Tibial nerve (tissue), 4 donors: ENCODE results near the gene PRKCG. TPM values are rescaled to one million over a fixed set of nuclear protein-coding genes. Genes with fewer than 3 reads are reported as not detected.
"Not testable (repeated sequence)": the region's sequence is repeated elsewhere in the genome, so short reads cannot be mapped to it uniquely, and the experiment has no call there.

Source experiments
- DNase-seq, 2 donors: peaks; one replicate each; pipeline ENCODE4 v3.0.0-alpha.2; 2019; ENCODE audit warnings: low spot score in 2 of 2
- H3K27ac ChIP-seq, 4 donors: fragments of 200-600 bp; sonication (generic) in 3 of 4; one replicate each; pipeline ENCODE4 v1.5.1; 2017 to 2019; ENCODE audit warnings: mild to moderate bottlenecking in 1 of 4
- H3K27me3 ChIP-seq, 2 donors: fragments of 200-600 bp; sonication (generic) in 1 of 2; one replicate each; pipeline versions ENCODE4 v1.5.1 to v1.6.0; 2017 to 2019
- H3K36me3 ChIP-seq, 3 donors: fragments of 200-600 bp; sonication (generic); one replicate each; pipeline ENCODE4 v1.5.1; 2018 to 2019
- H3K4me1 ChIP-seq, 4 donors: fragments of 200-600 bp; sonication (generic) in 3 of 4; one replicate each; pipeline ENCODE4 v1.5.1; 2017 to 2019
- H3K4me3 ChIP-seq, 4 donors: fragments of 200-600 bp; sonication (generic) in 3 of 4; one replicate each; pipeline ENCODE4 v1.5.1; 2017 to 2019; ENCODE audit warnings: mild to moderate bottlenecking in 1 of 4, moderate library complexity in 1 of 4
- H3K9me3 ChIP-seq, 4 donors: fragments of 200-600 bp; sonication (generic) in 3 of 4; one replicate each; pipeline ENCODE4 v1.5.1; 2017 to 2019
- EP300 ChIP-seq, 2 donors: sonication (generic); formaldehyde crosslinking; IDR thresholded peaks; one replicate each; pipeline ENCODE4 v1.6.1; 2017; ENCODE audit warnings: antibody characterized with exemption in 2 of 2, mild to moderate bottlenecking in 1 of 2
- POLR2A ChIP-seq, 2 donors: fragments of 450-650 bp; IDR thresholded peaks; one replicate each; pipeline ENCODE4 v1.6.1; 2017; ENCODE audit warnings: antibody characterized with exemption in 2 of 2, mild to moderate bottlenecking in 2 of 2, moderate library complexity in 2 of 2
- WGBS, 2 donors: methylation state at CpG; one replicate each; pipeline ENCODE4 v1.1.5; 2018; 5-methylcytosine and 5-hydroxymethylcytosine counted together
- total RNA-seq, 4 donors: library from RNA; depleted of rRNA; stranded (reverse); fragments of >200 nt; gene quantifications; one replicate each; pipeline ENCODE4 v1.1.0, GENCODE V29; 2016
- TF ChIP-seq, protein P1 (sequence below), 5 experiments: fragments of 200-600 bp in 3 of 5; fragments of 450-650 bp in 2 of 5; sonication (generic) in 3 of 5; IDR thresholded peaks; one replicate each; pipeline ENCODE4 v1.5.1; 2016 to 2019; ENCODE audit warnings: antibody characterized with exemption in 5 of 5, mild to moderate bottlenecking in 3 of 5, moderate library complexity in 2 of 5

The PRKCG gene
- total RNA-seq, 4 donors from 2014 or later = not detected

- H3K4me3 ChIP-seq = peak overlapping the region; percentile 70 to 83 (median 75)
- DNase-seq = no peak
- 11 to 28% methylated on average over 10 to 14 of the region's 14 CpGs for WGBS, 2 donors
- no peaks in the 10 kb centered on the region for H3K36me3 ChIP-seq
- H3K27me3 ChIP-seq = no peaks in the 10 kb centered on the region
- peaks cover 0 to 54% (median 22%) of the 10 kb centered on the region in 4 donors for H3K4me1 ChIP-seq
- peak overlapping the region; percentile 83 to 97 (median 96) for H3K27ac ChIP-seq
- no peaks in the 10 kb centered on the region for H3K9me3 ChIP-seq
- TF ChIP-seq POLR2A (IDR thresholded peaks at IDR 0.05) (no peak), EP300 (IDR thresholded peaks at IDR 0.05) (no peak)
- TF ChIP-seq, protein P1, sequence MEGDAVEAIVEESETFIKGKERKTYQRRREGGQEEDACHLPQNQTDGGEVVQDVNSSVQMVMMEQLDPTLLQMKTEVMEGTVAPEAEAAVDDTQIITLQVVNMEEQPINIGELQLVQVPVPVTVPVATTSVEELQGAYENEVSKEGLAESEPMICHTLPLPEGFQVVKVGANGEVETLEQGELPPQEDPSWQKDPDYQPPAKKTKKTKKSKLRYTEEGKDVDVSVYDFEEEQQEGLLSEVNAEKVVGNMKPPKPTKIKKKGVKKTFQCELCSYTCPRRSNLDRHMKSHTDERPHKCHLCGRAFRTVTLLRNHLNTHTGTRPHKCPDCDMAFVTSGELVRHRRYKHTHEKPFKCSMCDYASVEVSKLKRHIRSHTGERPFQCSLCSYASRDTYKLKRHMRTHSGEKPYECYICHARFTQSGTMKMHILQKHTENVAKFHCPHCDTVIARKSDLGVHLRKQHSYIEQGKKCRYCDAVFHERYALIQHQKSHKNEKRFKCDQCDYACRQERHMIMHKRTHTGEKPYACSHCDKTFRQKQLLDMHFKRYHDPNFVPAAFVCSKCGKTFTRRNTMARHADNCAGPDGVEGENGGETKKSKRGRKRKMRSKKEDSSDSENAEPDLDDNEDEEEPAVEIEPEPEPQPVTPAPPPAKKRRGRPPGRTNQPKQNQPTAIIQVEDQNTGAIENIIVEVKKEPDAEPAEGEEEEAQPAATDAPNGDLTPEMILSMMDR (IDR thresholded peaks at IDR 0.05) = no peak
Measured at GRCh38 chr19:53866865-53867224, 15.2 kb upstream of the PRKCG start.

DNA sequence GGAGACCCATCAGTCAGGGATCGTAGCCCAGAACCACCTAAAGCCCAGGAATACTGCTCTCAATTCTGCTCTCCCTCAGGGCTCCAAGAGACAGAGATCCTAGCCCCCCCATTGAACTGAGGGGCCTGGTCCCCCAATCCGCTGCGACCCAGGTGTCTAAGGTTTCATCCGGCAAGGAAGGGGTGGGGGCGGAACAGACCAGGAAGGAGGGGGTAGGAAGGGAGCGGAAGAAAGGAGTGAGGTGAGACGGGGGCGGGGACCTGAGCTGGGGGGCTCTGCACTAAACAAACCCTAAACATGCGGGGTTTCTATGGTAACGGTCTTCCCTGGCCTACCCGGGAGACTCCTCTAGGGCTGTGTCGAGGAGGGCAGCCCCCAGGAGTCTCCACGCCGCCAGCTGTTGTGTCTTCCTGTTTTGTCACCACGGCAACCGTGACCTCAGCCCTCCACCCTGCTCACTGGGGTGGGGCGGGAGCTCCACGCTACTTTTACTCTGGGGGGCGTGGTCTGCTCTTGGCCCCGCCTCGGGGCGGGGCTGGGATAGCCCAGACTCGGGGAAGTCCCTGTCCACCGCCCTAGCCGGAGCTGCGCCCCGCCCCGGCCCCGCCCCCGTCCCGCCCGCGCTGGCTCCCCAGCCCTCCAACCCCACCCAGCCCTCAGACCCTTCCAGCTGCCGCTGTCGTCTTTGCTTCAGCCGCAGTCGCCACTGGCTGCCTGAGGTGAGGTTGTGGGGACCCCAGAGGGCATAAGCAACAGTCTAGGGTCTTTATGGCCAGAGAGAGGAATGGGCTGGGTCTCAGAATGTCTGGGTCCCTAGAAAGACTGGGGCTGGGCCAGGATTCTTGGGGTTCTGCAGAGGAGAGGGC, 14.5 kb upstream of the PRKCG start, which contains the start of gene MYADM:
MYADM (plus strand) TSS at position 659 of the 866 bp plus-strand sequence. CDS start 5,647 bp downstream, outside the sequence.
- Histone ChIP-seq H3K4me3 (peak within 1 kb of the TSS; percentile 70 to 83 (median 75)), H3K36me3 (peaks cover 0 to 2% (median 0%) of the 10 kb centered on the region in 3 donors), H3K9me3 (no peaks in the 10 kb centered on the region), H3K4me1 (peaks cover 0 to 60% (median 22%) of the 10 kb centered on the region in 4 donors), H3K27me3 (no peaks in the 10 kb centered on the region), H3K27ac (peak within 1 kb of the TSS; percentile 88 to 97 (median 96))
- WGBS, 2 donors = 0 to 1% methylated on average over 20 to 25 of the region's 37 CpGs
- TF ChIP-seq POLR2A (IDR thresholded peaks at IDR 0.05) (peak; percentile 63 to 80), EP300 (IDR thresholded peaks at IDR 0.05) (peak; percentile 92 to 94)
- TF ChIP-seq, protein P1 (IDR thresholded peaks at IDR 0.05) = no peak
- DNase-seq = peak; percentile 100

- H3K36me3 ChIP-seq = peaks cover 0 to 11% (median 0%) of the 10 kb centered on the region in 3 donors
- no peaks in the 10 kb centered on the region for H3K27me3 ChIP-seq
- TF ChIP-seq EP300 (IDR thresholded peaks at IDR 0.05) (no peak), POLR2A (IDR thresholded peaks at IDR 0.05) (no peak)
- TF ChIP-seq, protein P1 (IDR thresholded peaks at IDR 0.05) = no peak
- H3K27ac ChIP-seq = peak overlapping the region; percentile 88 to 97 (median 96)
- DNase-seq = no peak
- H3K4me1 ChIP-seq = peaks cover 0 to 65% (median 22%) of the 10 kb centered on the region in 4 donors
- H3K4me3 ChIP-seq = peak overlapping the region; percentile 70 to 83 (median 75)
- 0 to 1% methylated on average over 25 to 28 of the region's 37 CpGs for WGBS, 2 donors
- H3K9me3 ChIP-seq = no peaks in the 10 kb centered on the region
Measured at GRCh38 chr19:53868091-53868891, 13.7 kb upstream of the PRKCG start.

DNA sequence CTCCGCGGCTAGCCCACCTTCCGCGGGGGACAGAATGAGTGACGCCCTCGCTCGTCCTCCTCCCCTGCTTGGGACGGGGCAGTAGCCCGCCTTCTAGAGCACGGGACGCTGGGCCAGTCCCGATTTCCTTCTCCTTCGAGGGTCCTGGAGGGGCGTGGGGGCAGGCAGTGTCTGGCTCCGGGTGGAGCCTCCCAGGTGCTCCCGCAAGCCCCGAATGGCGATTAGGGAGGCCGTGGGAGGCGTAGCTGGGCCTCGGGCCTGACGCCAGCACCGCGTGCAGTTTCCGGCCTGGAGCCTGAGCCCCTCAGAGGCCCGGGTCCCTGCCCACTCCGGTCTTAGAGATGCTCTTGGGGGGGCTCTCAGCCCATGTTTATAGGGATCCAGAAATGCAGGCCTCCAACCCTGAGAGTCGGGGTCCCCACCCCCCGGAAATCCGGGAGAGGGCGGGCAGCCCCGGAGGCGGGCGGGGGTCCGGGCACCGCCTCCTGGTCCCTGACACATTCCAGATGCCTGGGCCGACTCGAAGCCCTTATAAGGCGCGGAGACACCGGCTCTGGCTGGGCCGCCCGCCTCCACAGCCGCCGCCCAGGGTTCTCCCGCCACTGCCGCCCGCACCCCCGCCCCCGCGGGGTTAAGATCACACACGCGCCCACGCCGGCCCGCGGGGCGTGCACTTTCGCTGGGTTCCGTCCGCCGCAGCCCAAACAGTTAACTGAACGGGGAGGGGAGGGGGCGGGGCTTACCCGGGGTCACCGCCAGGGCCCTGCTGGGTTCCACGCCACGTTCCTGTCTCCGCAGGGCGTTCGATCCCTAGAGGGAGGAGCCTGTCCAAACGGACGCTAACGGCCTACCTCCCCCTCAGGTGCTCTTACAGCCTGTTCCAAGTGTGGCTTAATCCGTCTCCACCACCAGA, 12.8 kb upstream of the PRKCG start:
- Histone ChIP-seq H3K4me3 (peak overlapping the region; percentile 70 to 83 (median 75)), H3K27me3 (no peaks in the 10 kb centered on the region), H3K27ac (peak overlapping the region; percentile 88 to 97 (median 96)), H3K9me3 (no peaks in the 10 kb centered on the region), H3K36me3 (peaks cover 0 to 19% (median 6%) of the 10 kb centered on the region in 3 donors), H3K4me1 (peaks cover 0 to 70% (median 22%) of the 10 kb centered on the region in 4 donors)
- TF ChIP-seq POLR2A (IDR thresholded peaks at IDR 0.05) (peak; percentile 46 to 74), EP300 (IDR thresholded peaks at IDR 0.05) (peak; percentile 55 to 82)
- TF ChIP-seq, protein P1 (IDR thresholded peaks at IDR 0.05) = peak in 4 of 5 experiments; percentile 19 to 77 (median 42)
- DNase-seq = peak; percentile 70 to 71
- 1 to 2% methylated on average over 25 to 31 of the region's 75 CpGs for WGBS, 2 donors

DNA sequence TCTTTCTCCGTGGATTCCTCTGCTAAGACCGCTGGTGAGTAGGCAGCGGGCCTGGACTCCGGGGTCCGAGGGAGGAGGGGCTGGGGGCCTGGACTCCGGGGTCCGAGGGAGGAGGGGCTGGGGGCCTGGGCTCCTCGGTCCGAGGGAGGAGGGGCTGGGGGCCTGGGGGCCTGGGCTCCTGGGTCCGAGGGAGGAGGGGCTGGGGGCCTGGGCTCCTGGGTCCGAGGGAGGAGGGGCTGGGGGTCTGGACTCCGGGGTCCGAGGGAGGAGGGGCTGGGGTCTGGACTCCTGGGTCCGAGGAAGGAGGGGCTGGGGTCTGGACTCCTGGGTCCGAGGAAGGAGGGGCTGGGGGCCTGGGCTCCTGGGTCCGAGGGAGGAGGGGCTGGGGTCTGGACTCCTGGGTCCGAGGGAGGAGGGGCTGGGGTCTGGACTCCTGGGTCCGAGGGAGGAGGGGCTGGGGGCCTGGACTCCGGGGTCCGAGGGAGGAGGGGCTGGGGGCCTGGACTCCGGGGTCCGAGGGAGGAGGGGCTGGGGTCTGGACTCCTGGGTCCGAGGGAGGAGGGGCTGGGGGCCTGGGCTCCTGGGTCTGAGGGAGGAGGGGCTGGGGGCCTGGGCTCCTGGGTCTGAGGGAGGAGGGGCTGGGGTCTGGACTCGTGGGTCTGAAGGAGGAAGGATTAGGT, 12.1 kb upstream of the PRKCG start:
- Histone ChIP-seq H3K4me1 (peaks cover 0 to 69% (median 22%) of the 10 kb centered on the region in 4 donors), H3K36me3 (peaks cover 0 to 27% (median 8%) of the 10 kb centered on the region in 3 donors), H3K27ac (peak overlapping the region; percentile 88 to 97 (median 96)), H3K4me3 (peak overlapping the region; percentile 70 to 83 (median 75))
- 6 to 20% methylated on average over 2 to 12 of the region's 24 CpGs for WGBS, 2 donors
- DNase-seq, H3K27me3 ChIP-seq, H3K9me3 ChIP-seq: not testable (repeated sequence)
